Small intestine (tissue), 16 donors: ENCODE results near the gene ING4. TPM values are rescaled to one million over a fixed set of nuclear protein-coding genes. Genes with fewer than 3 reads are reported as not detected.
"Not testable (repeated sequence)": the region's sequence is repeated elsewhere in the genome, so short reads cannot be mapped to it uniquely, and the experiment has no call there.

Source experiments
- DNase-seq, 2 donors: peaks; one replicate each; pipeline versions ENCODE4 v3.0.0 to v3.0.0-alpha.2; 2013
- FAIRE-seq: peaks from 2 replicates; lab custom pipeline; 2012; peaks lifted over from hg19 to GRCh38; lab: Jason Lieb, UNC
- H3K27ac ChIP-seq, 3 donors: one replicate each; pipeline ENCODE4 v1.5.1; 2013; ENCODE audit warnings: low read length in 2 of 3, mild to moderate bottlenecking in 2 of 3, control low read depth in 1 of 3, inconsistent platforms in 1 of 3, low read depth in 1 of 3, moderate library complexity in 1 of 3
- H3K27me3 ChIP-seq, 3 donors: one replicate each; pipeline ENCODE4 v1.6.1; 2013; ENCODE audit warnings: low read length in 3 of 3, inconsistent platforms in 1 of 3; ENCODE audit not compliant: control insufficient read depth in 3 of 3, insufficient read depth in 3 of 3
- H3K36me3 ChIP-seq, 3 donors: one replicate each; pipeline ENCODE4 v1.6.1; 2013; ENCODE audit warnings: low read length in 3 of 3, inconsistent platforms in 1 of 3, low read depth in 1 of 3, mild to moderate bottlenecking in 1 of 3, moderate library complexity in 1 of 3; ENCODE audit not compliant: control insufficient read depth in 3 of 3, insufficient read depth in 2 of 3
- H3K4me1 ChIP-seq, 3 donors: one replicate each; pipeline ENCODE4 v1.6.1; 2013; ENCODE audit warnings: low read length in 2 of 3, inconsistent platforms in 1 of 3, low read depth in 1 of 3, mild to moderate bottlenecking in 1 of 3, moderate library complexity in 1 of 3; ENCODE audit not compliant: control insufficient read depth in 3 of 3, insufficient read depth in 2 of 3
- H3K4me3 ChIP-seq, 3 donors: one replicate each; pipeline ENCODE4 v1.5.1; 2013; ENCODE audit warnings: low read length in 3 of 3, control low read depth in 1 of 3, inconsistent platforms in 1 of 3, low read depth in 1 of 3, mild to moderate bottlenecking in 1 of 3, moderate library complexity in 1 of 3
- H3K9me3 ChIP-seq, 2 donors: one replicate each; pipeline ENCODE4 v1.6.1; 2013; ENCODE audit warnings: low read depth in 1 of 2, low read length in 1 of 2; ENCODE audit not compliant: control insufficient read depth in 2 of 2, insufficient read depth in 1 of 2
- WGBS, 3 donors: extraction: QIAGEN DNeasy Blood & Tissue Kit; methylation state at CpG; one replicate each; pipeline ENCODE4 v1.1.7; 2013; 5-methylcytosine and 5-hydroxymethylcytosine counted together
- long read RNA-seq, 10 donors: transcript quantifications; one replicate each; lab custom pipeline, GENCODE V29; 2026
- polyA plus RNA-seq, 4 donors: library from polyadenylated mRNA; stranded (reverse) in 3 of 4; unstranded in 1 of 4; fragments of 200-250 nt in 3 of 4; fragments of 120-200 nt in 1 of 4; gene quantifications; one replicate each; pipeline versions ENCODE4 v1.2.1 to v1.2.3, GENCODE V29; 2013
- donor health status: healthy with polysubstance abuse.
- donor health status: control.
- donor health status: control.
- donor health status: Bipolar disorder and iron deficiency.
- donor health status: healthy.

Gene ING4
- polyA plus RNA-seq: 10 to 100 TPM; 29.3 to 61.0 (median 30.5) TPM
- long read RNA-seq, donor 1, transcript ING4-201 (8 exons, 1,709 nt): major isoform, 21 of 49 reads
- long read RNA-seq, donor 1, transcript ING4-202 (8 exons, 1,393 nt): minor isoform, 11 of 49 reads
- long read RNA-seq, donor 1, transcript ING4-207 (8 exons, 1,348 nt): minor isoform, 8 of 49 reads
- long read RNA-seq, donor 1, partial matches to known transcripts: 5 of 49 reads
- long read RNA-seq, donor 1, other reads (novel, unspliced or antisense): 0 of 49 reads
- long read RNA-seq, donor 2, partial matches to known transcripts: 0 of 9 reads
- long read RNA-seq, donor 2, other reads (novel, unspliced or antisense): 0 of 9 reads
- long read RNA-seq, donor 3, transcript ING4-202 (8 exons, 1,393 nt): major isoform, 5 of 12 reads
- long read RNA-seq, donor 3, partial matches to known transcripts: 0 of 12 reads
- long read RNA-seq, donor 3, other reads (novel, unspliced or antisense): 0 of 12 reads
- long read RNA-seq, donor 4, partial matches to known transcripts: 0 of 1 reads
- long read RNA-seq, donor 4, other reads (novel, unspliced or antisense): 0 of 1 reads
- long read RNA-seq, donor 5, partial matches to known transcripts: 0 of 1 reads
- long read RNA-seq, donor 5, other reads (novel, unspliced or antisense): 0 of 1 reads
- long read RNA-seq, donor 6, transcript ING4-201 (8 exons, 1,709 nt): major isoform, 6 of 10 reads
- long read RNA-seq, donor 6, partial matches to known transcripts: 0 of 10 reads
- long read RNA-seq, donor 6, other reads (novel, unspliced or antisense): 0 of 10 reads
- long read RNA-seq, donor 7: 0 reads
- long read RNA-seq, donor 8, partial matches to known transcripts: 0 of 4 reads
- long read RNA-seq, donor 8, other reads (novel, unspliced or antisense): 0 of 4 reads
- long read RNA-seq, donor 9, partial matches to known transcripts: 0 of 5 reads
- long read RNA-seq, donor 9, other reads (novel, unspliced or antisense): 0 of 5 reads
- long read RNA-seq, donor 10, transcript ING4-201 (8 exons, 1,709 nt): minor isoform, 7 of 21 reads
- long read RNA-seq, donor 10, transcript ING4-202 (8 exons, 1,393 nt): major isoform, 9 of 21 reads
- long read RNA-seq, donor 10, partial matches to known transcripts: 0 of 21 reads
- long read RNA-seq, donor 10, other reads (novel, unspliced or antisense): 0 of 21 reads

DNA sequence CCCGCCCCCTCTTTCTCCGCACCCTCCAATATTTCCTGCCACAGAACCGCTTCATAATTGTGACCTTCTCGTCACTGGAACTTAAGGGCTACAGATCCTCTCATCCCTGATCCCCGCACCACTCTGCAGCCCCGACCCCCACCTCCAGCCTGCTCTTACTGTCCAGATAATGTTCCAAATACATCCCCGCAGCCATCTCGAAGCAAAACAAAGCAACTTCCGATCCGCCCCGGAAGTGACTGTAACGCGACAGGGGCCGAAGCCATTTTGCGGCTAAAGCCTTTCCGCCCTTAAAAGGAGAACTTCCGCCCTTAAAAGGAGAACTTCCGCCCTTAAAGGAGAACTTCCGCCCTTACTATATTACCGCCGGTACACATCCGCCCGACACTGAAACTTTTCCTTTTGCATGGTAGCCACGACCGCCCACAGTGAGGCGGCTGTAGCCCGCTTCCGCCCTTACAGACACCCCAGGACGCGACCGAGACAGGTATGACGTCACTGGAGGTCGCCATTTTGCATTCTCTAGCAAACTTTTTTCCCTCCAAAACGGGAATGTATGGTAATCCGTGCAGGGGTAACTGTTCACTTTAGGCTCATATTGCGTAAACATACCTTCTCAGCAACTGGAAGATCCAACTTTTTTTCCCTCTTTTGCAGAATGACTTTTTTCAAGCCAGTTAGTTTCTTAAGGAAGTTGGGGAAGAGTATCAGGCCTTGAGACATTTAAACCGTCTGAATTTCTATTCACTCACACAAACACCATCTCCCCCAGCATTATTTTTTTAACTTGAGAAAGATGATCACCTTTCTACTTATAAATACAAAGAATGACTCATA lies at the start of gene ING4:
Gene ING4, minus strand, starts transcription at position 214 of the 837 bp plus-strand sequence. Its CDS starts 18 bp downstream, at position 196.
- H3K27ac ChIP-seq: peak within 1 kb of the TSS; percentile 58 to 92 (median 84)
- H3K36me3 ChIP-seq: peaks cover 6 to 33% (median 10%) of the 10 kb centered on the region in 3 donors
- H3K9me3 ChIP-seq: no peaks in the 10 kb centered on the region
- DNase-seq (peak; percentile 100), FAIRE-seq (peak; percentile 80)
- no peaks in the 10 kb centered on the region for H3K27me3 ChIP-seq
- H3K4me3 ChIP-seq: peak within 1 kb of the TSS; percentile 58 to 86 (median 78)
- 2% methylated on average over 37 of the region's 37 CpGs for WGBS, 3 donors
- H3K4me1 ChIP-seq: peaks cover 0 to 10% (median 5%) of the 10 kb centered on the region in 3 donors

DNA sequence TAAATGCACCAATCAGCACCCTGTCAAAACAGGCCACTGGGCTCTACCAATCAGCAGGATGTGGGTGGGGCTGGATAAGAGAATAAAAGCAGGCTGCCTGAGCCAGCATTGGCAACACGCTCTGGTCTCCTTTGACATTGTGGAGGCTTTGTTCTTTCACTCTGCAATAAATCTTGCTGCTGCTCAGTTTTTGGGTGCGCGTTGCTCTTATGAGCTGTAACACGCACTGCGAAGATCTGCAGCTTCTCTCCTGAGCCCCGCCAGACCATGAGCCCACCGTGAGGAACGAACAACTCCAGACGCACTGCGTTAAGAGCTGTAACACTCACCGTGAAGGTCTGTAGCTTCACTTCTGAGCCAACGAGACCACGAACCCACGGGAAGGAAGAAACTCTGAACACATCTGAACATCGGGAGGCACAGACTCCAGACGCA lies 46.1 kb upstream of the ING4 start:
- H3K27ac ChIP-seq: no peak overlapping the region
- H3K36me3 ChIP-seq: no peaks in the 10 kb centered on the region
- no peak overlapping the region for H3K4me3 ChIP-seq
- H3K4me1 ChIP-seq: no peaks in the 10 kb centered on the region
- peaks cover 0 to 6% (median 0%) of the 10 kb centered on the region in 3 donors for H3K27me3 ChIP-seq
- DNase-seq (no peak), FAIRE-seq (no peak)
- 68 to 88% (median 78%) methylated on average over 16 of the region's 16 CpGs for WGBS, 3 donors
- no peaks in the 10 kb centered on the region for H3K9me3 ChIP-seq

GRCh38 chr12:6708351-6708750 lies 45.4 kb upstream of the ING4 start:
- H3K9me3 ChIP-seq, H3K36me3 ChIP-seq, H3K4me1 ChIP-seq, H3K4me3 ChIP-seq, DNase-seq, H3K27ac ChIP-seq, FAIRE-seq: not testable (repeated sequence)
- 92 to 94% (median 93%) methylated on average over 20 to 21 of the region's 21 CpGs for WGBS, 3 donors
- H3K27me3 ChIP-seq: peaks cover 0 to 12% (median 2%) of the 10 kb centered on the region in 3 donors

- DNase-seq (no peak), FAIRE-seq (no peak)
- H3K27me3 ChIP-seq: peaks cover 4 to 54% (median 20%) of the 10 kb centered on the region in 3 donors
- 8 to 10% (median 9%) methylated on average over 10 of the region's 10 CpGs for WGBS, 3 donors
- H3K27ac ChIP-seq: no peak overlapping the region
- H3K4me1 ChIP-seq: peaks cover 0 to 5% (median 0%) of the 10 kb centered on the region in 3 donors
- no peak overlapping the region for H3K4me3 ChIP-seq
- H3K9me3 ChIP-seq: no peaks in the 10 kb centered on the region
- no peaks in the 10 kb centered on the region for H3K36me3 ChIP-seq
These were observed 40.7 kb upstream of the ING4 start for GRCh38 chr12:6703631-6704030.

- FAIRE-seq: no peak
These were observed 38.3 kb upstream of the ING4 start for GRCh38 chr12:6701078-6701768.

DNA sequence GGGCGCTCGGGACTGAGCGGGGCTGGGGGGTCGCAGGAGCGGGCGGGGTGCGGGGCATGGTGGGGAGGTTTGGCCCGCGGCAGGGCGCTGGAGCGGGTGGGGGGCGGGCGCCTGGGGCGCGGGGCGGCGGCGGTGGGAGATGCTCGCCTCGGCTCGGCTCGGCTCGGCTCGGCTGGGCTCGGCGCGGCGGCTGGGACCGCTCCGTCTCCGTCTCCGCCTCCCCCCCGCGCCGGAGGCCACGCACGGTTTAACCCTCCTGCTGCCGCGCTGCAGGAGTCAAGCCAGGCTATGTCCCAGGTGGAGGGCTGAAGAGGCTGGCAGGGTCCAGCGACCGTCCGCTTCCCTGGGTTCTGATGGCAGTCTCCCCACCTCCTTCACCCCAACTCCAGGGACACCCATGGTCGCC lies 37.7 kb upstream of the ING4 start, which contains the start of gene PIANP:
Gene PIANP, minus strand, starts transcription at position 170 of the 406 bp plus-strand sequence. CDS start 2,754 bp downstream, outside the sequence.
- peak within 1 kb of the TSS; percentile 37 to 40 (median 39) for H3K4me3 ChIP-seq
- peaks cover 4 to 78% (median 20%) of the 10 kb centered on the region in 3 donors for H3K27me3 ChIP-seq
- no peaks in the 10 kb centered on the region for H3K36me3 ChIP-seq
- H3K4me1 ChIP-seq: peaks cover 0 to 5% (median 0%) of the 10 kb centered on the region in 3 donors
- H3K27ac ChIP-seq: no peak within 1 kb of the TSS
- WGBS, 3 donors: 0 to 4% (median 0%) methylated on average over 16 to 43 of the region's 43 CpGs
- no peaks in the 10 kb centered on the region for H3K9me3 ChIP-seq
- FAIRE-seq (no peak), DNase-seq (peak in 1 of 2 donors; percentile 71)

More at GRCh38 chr12:6701078-6701768, 38.3 kb upstream of the ING4 start:
- 30 to 31% (median 30%) methylated on average over 13 of the region's 13 CpGs for WGBS, 3 donors
- no peak overlapping the region for H3K27ac ChIP-seq
- H3K9me3 ChIP-seq: no peaks in the 10 kb centered on the region
- H3K27me3 ChIP-seq: peaks cover 4 to 77% (median 20%) of the 10 kb centered on the region in 3 donors
- H3K4me1 ChIP-seq: peaks cover 0 to 5% (median 0%) of the 10 kb centered on the region in 3 donors
- H3K4me3 ChIP-seq: peak overlapping the region in 2 of 3 donors; percentile 14 to 37
- no peaks in the 10 kb centered on the region for H3K36me3 ChIP-seq
- DNase-seq: no peak
